Large intestine (tissue), 3 donors: ENCODE measurements around the gene GYS2. TPM values are rescaled to one million over a fixed set of nuclear protein-coding genes. Genes with fewer than 3 reads are reported as not detected.
"Not testable (repeated sequence)": the region's sequence is repeated elsewhere in the genome, so short reads cannot be mapped to it uniquely, and the experiment has no call there.

Source experiments
- DNase-seq, 2 donors: peaks; one replicate each; pipeline versions ENCODE4 v3.0.0 to v3.0.0-alpha.2; 2013
- H3K27ac ChIP-seq: one replicate; pipeline ENCODE4 v1.5.1; 2013; ENCODE audit warnings: low read length
- H3K27me3 ChIP-seq: 2 replicates; pipeline ENCODE4 v1.6.1; 2013; ENCODE audit warnings: low read length; ENCODE audit not compliant: control insufficient read depth, insufficient read depth
- H3K36me3 ChIP-seq: 2 replicates; pipeline ENCODE4 v1.6.1; 2013; ENCODE audit warnings: low read length; ENCODE audit not compliant: control insufficient read depth, insufficient read depth
- H3K4me1 ChIP-seq: one replicate; pipeline ENCODE4 v1.6.1; 2013; ENCODE audit warnings: low read length; ENCODE audit not compliant: control insufficient read depth, insufficient read depth
- H3K4me3 ChIP-seq: one replicate; pipeline ENCODE4 v1.5.1; 2013; ENCODE audit warnings: low read length
- H3K9me3 ChIP-seq: one replicate; pipeline ENCODE4 v1.6.1; 2013; ENCODE audit warnings: mild to moderate bottlenecking, low read depth, low read length, moderate library complexity; ENCODE audit not compliant: control insufficient read depth
- WGBS: methylation state at CpG from one replicate; pipeline ENCODE4 v1.1.5; 2013; ENCODE audit warnings: low lambda C conversion rate; ENCODE audit not compliant: insufficient coverage; 5-methylcytosine and 5-hydroxymethylcytosine counted together
- polyA plus RNA-seq: library from polyadenylated mRNA; unstranded; fragments of 120-200 nt; gene quantifications from one replicate; pipeline ENCODE4 v1.2.1, GENCODE V29; 2013

GYS2 gene
- polyA plus RNA-seq, 1 donor = 0.03 TPM

GRCh38 chr12:21606175-21606574 lies 1.5 kb upstream of the GYS2 start:
- Histone ChIP-seq H3K27me3 (peaks cover 5% of the 10 kb centered on the region), H3K27ac (no peak overlapping the region), H3K4me1 (no peaks in the 10 kb centered on the region), H3K36me3 (no peaks in the 10 kb centered on the region), H3K9me3 (no peaks in the 10 kb centered on the region), H3K4me3 (no peak overlapping the region)
- DNase-seq = no peak
- no CpG with 5 or more reads among the region's 1 CpG for WGBS

- Histone ChIP-seq H3K4me1 (no peaks in the 10 kb centered on the region), H3K27me3 (peaks cover 5% of the 10 kb centered on the region), H3K36me3 (no peaks in the 10 kb centered on the region), H3K27ac (no peak overlapping the region), H3K4me3 (no peak overlapping the region), H3K9me3 (no peaks in the 10 kb centered on the region)
- 100% methylated on average over 1 of the region's 2 CpGs for WGBS
- DNase-seq = no peak
Measured at GRCh38 chr12:21602774-21603173, 1.9 kb downstream of the GYS2 start.

GRCh38 chr12:21600196-21600595 lies 4.5 kb downstream of the GYS2 start:
- no peak for DNase-seq
- Histone ChIP-seq H3K4me1 (no peaks in the 10 kb centered on the region), H3K27me3 (peaks cover 5% of the 10 kb centered on the region), H3K36me3 (no peaks in the 10 kb centered on the region), H3K27ac (no peak overlapping the region), H3K9me3 (no peaks in the 10 kb centered on the region), H3K4me3 (no peak overlapping the region)
- 67% methylated on average over 3 of the region's 5 CpGs for WGBS

GRCh38 chr12:21599143-21599999 lies 5.3 kb downstream of the GYS2 start:
- H3K27me3 ChIP-seq = peaks cover 5% of the 10 kb centered on the region
- H3K36me3 ChIP-seq = no peaks in the 10 kb centered on the region
- 73% methylated on average over 2 of the region's 3 CpGs for WGBS
- no peak for DNase-seq
- no peak overlapping the region for H3K4me3 ChIP-seq
- no peak overlapping the region for H3K27ac ChIP-seq
- no peaks in the 10 kb centered on the region for H3K9me3 ChIP-seq
- no peaks in the 10 kb centered on the region for H3K4me1 ChIP-seq

GRCh38 chr12:21598651-21599050 lies 6.0 kb downstream of the GYS2 start:
- peaks cover 5% of the 10 kb centered on the region for H3K27me3 ChIP-seq
- H3K4me1 ChIP-seq = no peaks in the 10 kb centered on the region
- H3K36me3 ChIP-seq = no peaks in the 10 kb centered on the region
- DNase-seq = no peak
- no peak overlapping the region for H3K4me3 ChIP-seq
- no peaks in the 10 kb centered on the region for H3K9me3 ChIP-seq
- 83% methylated on average over 2 of the region's 4 CpGs for WGBS
- H3K27ac ChIP-seq = no peak overlapping the region

GRCh38 chr12:21595356-21595755 lies 9.3 kb downstream of the GYS2 start:
- DNase-seq, H3K4me1 ChIP-seq, H3K4me3 ChIP-seq, H3K36me3 ChIP-seq, H3K9me3 ChIP-seq, H3K27ac ChIP-seq, H3K27me3 ChIP-seq: not testable (repeated sequence)

GRCh38 chr12:21585485-21585884 lies 19.2 kb downstream of the GYS2 start:
- Histone ChIP-seq H3K27ac (no peak overlapping the region), H3K27me3 (no peaks in the 10 kb centered on the region), H3K9me3 (peaks cover 3% of the 10 kb centered on the region), H3K36me3 (no peaks in the 10 kb centered on the region), H3K4me1 (no peaks in the 10 kb centered on the region), H3K4me3 (no peak overlapping the region)
- WGBS = no CpG with 5 or more reads among the region's 3 CpGs
- no peak for DNase-seq

- not testable (repeated sequence) for H3K27me3 ChIP-seq, DNase-seq, H3K4me1 ChIP-seq, H3K4me3 ChIP-seq, H3K9me3 ChIP-seq, H3K27ac ChIP-seq, H3K36me3 ChIP-seq
- WGBS = no CpG with 5 or more reads among the region's 5 CpGs
Measured at GRCh38 chr12:21584403-21585182, 20.1 kb downstream of the GYS2 start.

- WGBS = no CpG with 5 or more reads among the region's 4 CpGs
- Histone ChIP-seq H3K36me3 (no peaks in the 10 kb centered on the region), H3K4me1 (no peaks in the 10 kb centered on the region), H3K27ac (no peak overlapping the region), H3K4me3 (no peak overlapping the region), H3K9me3 (no peaks in the 10 kb centered on the region), H3K27me3 (no peaks in the 10 kb centered on the region)
- no peak for DNase-seq
Measured at GRCh38 chr12:21583587-21583986, 21.1 kb downstream of the GYS2 start.

GRCh38 chr12:21580748-21581516 lies 23.7 kb downstream of the GYS2 start:
- Histone ChIP-seq H3K4me3 (no peak overlapping the region), H3K27me3 (no peaks in the 10 kb centered on the region), H3K4me1 (no peaks in the 10 kb centered on the region), H3K36me3 (no peaks in the 10 kb centered on the region), H3K9me3 (no peaks in the 10 kb centered on the region), H3K27ac (no peak overlapping the region)
- WGBS = 100% methylated on average over 2 of the region's 4 CpGs
- DNase-seq = no peak
